H1 (cell line): ENCODE results near the gene RNF186. TPM values are rescaled to one million over a fixed set of nuclear protein-coding genes. Genes with fewer than 3 reads are reported as not detected.

ENCODE experiments used
- CTCF ChIA-PET: fragments of 300-600 bp; sonication (Branson Sonifier 250); formaldehyde crosslinking; loops from one replicate; lab custom pipeline; 2021; ENCODE audit not compliant: partially characterized antibody; lab: Charles Lee
- POLR2A ChIA-PET: fragments of 300-600 bp; sonication (Branson Sonifier 250); formaldehyde crosslinking; loops from one replicate; lab custom pipeline; 2021; ENCODE audit warnings: inconsistent platforms; ENCODE audit not compliant: partially characterized antibody; lab: Charles Lee
- DNase-seq, 2 experiments: peaks; one replicate each; pipeline versions ENCODE4 v3.0.0 to v3.0.0-alpha.2; 2010 to 2022; ENCODE audit warnings: low spot score in 2 of 2, low read depth in 1 of 2, mixed read lengths in 1 of 2
- FAIRE-seq: peaks from 2 replicates; lab custom pipeline; 2011; peaks lifted over from hg19 to GRCh38; lab: Jason Lieb, UNC
- H2AFZ ChIP-seq: 2 replicates; pipeline ENCODE4 v1.8.1; 2012; ENCODE audit warnings: low read length, inconsistent platforms
- H2AK5ac ChIP-seq: 2 replicates; pipeline ENCODE4 v1.6.1; 2013; ENCODE audit warnings: low read depth, low read length
- H2BK120ac ChIP-seq: replicated peaks from 2 replicates; pipeline ENCODE3; 2013; ENCODE audit warnings: low read depth, low read length, inconsistent platforms
- H2BK12ac ChIP-seq: 2 replicates; pipeline ENCODE4 v1.6.1; 2013; ENCODE audit warnings: low read depth, low read length
- H2BK15ac ChIP-seq: 2 replicates; pipeline ENCODE4 v1.6.1; 2013; ENCODE audit warnings: low read length
- H2BK20ac ChIP-seq: 2 replicates; pipeline ENCODE4 v1.6.1; 2013; ENCODE audit warnings: low read length
- H2BK5ac ChIP-seq: 2 replicates; pipeline ENCODE4 v1.6.1; 2013; ENCODE audit warnings: low read depth, low read length
- H3K14ac ChIP-seq: 2 replicates; pipeline ENCODE4 v1.6.1; 2013; ENCODE audit warnings: inconsistent platforms; ENCODE audit not compliant: insufficient read length
- H3K18ac ChIP-seq: 2 replicates; pipeline ENCODE4 v1.6.1; 2013; ENCODE audit warnings: low read length; ENCODE audit errors: extremely low read depth
- H3K23ac ChIP-seq: 2 replicates; pipeline ENCODE4 v1.6.1; 2013; ENCODE audit warnings: inconsistent platforms; ENCODE audit not compliant: insufficient read length
- H3K23me2 ChIP-seq: 2 replicates; pipeline ENCODE4 v1.6.1; 2013; ENCODE audit warnings: low read depth, low read length
- H3K27ac ChIP-seq: 2 replicates; pipeline ENCODE4 v1.6.1; 2011; ENCODE audit warnings: low read depth, low read length, inconsistent platforms
- H3K27me3 ChIP-seq, 4 experiments: replicated peaks in 1 of 4; 1 replicate in 1 of 4; 2 replicates in 3 of 4; pipeline versions ENCODE4 v1.6.1 to v1.8.1; 2011 to 2013; ENCODE audit warnings: low read length in 3 of 4, mild to moderate bottlenecking in 3 of 4, inconsistent platforms in 2 of 4, mixed read lengths in 2 of 4, moderate library complexity in 1 of 4; ENCODE audit not compliant: control insufficient read depth in 3 of 4, insufficient read depth in 3 of 4; ENCODE audit errors: extremely low read depth in 1 of 4
- H3K36me3 ChIP-seq, 4 experiments: 2 replicates each; pipeline versions ENCODE4 v1.6.1 to v1.8.1; 2011 to 2013; ENCODE audit warnings: mild to moderate bottlenecking in 4 of 4, low read length in 3 of 4, moderate library complexity in 2 of 4, control low read depth in 1 of 4, inconsistent platforms in 1 of 4; ENCODE audit not compliant: insufficient read depth in 4 of 4, control insufficient read depth in 2 of 4
- H3K4ac ChIP-seq: replicated peaks from 2 replicates; pipeline ENCODE3; 2013; ENCODE audit warnings: low read length, low read depth, mixed read lengths, inconsistent platforms; ENCODE audit not compliant: insufficient read length
- H3K4me1 ChIP-seq, 4 experiments: replicated peaks in 1 of 4; 1 replicate in 1 of 4; 2 replicates in 3 of 4; pipeline versions ENCODE4 v1.6.1 to v1.8.1; 2011 to 2013; ENCODE audit warnings: low read length in 3 of 4, inconsistent platforms in 2 of 4, mixed read lengths in 1 of 4; ENCODE audit not compliant: insufficient read depth in 4 of 4, control insufficient read depth in 3 of 4
- H3K4me2 ChIP-seq, 2 experiments: 2 replicates each; pipeline versions ENCODE4 v1.6.1 to v1.8.1; 2011 to 2013; ENCODE audit warnings: low read depth in 2 of 2, low read length in 2 of 2, control low read depth in 1 of 2, inconsistent platforms in 1 of 2, mild to moderate bottlenecking in 1 of 2; ENCODE audit not compliant: insufficient read depth in 1 of 2
- H3K4me3 ChIP-seq, 4 experiments: fragments of 200-600, 300-600 bp in 1 of 4; sonication (generic), shearing (Covaris generic), sonication (Bioruptor Twin) in 1 of 4; 2 replicates each; pipeline versions ENCODE4 v1.5.1 to v1.8.1; 2011 to 2016; ENCODE audit warnings: low read length in 4 of 4, low read depth in 3 of 4, control low read depth in 2 of 4, inconsistent platforms in 2 of 4, mild to moderate bottlenecking in 2 of 4, mixed read lengths in 1 of 4, moderate library complexity in 1 of 4; ENCODE audit not compliant: insufficient read depth in 2 of 4; ENCODE audit errors: extremely low read depth in 1 of 4
- H3K56ac ChIP-seq: replicated peaks from 2 replicates; pipeline ENCODE3; 2013; ENCODE audit warnings: low read depth, mild to moderate bottlenecking, mixed read lengths, low read length, inconsistent platforms; ENCODE audit not compliant: insufficient read length
- H3K79me1 ChIP-seq: 2 replicates; pipeline ENCODE4 v1.6.1; 2013; ENCODE audit warnings: low read depth, low read length, control low read depth
- H3K79me2 ChIP-seq, 2 experiments: 2 replicates each; pipeline versions ENCODE4 v1.6.1 to v1.8.1; 2012 to 2013; ENCODE audit warnings: low read length in 2 of 2, mild to moderate bottlenecking in 2 of 2, inconsistent platforms in 1 of 2; ENCODE audit not compliant: insufficient read depth in 2 of 2, control insufficient read depth in 1 of 2
- H3K9ac ChIP-seq, 4 experiments: replicated peaks in 1 of 4; 1 replicate in 1 of 4; 2 replicates in 3 of 4; pipeline versions ENCODE4 v1.6.1 to v1.8.1; 2011 to 2013; ENCODE audit warnings: low read depth in 3 of 4, low read length in 3 of 4, control low read depth in 2 of 4, mild to moderate bottlenecking in 2 of 4, moderate library complexity in 2 of 4, inconsistent platforms in 1 of 4; ENCODE audit errors: extremely low read depth in 1 of 4
- H3K9me3 ChIP-seq, 2 experiments: 2 replicates each; pipeline versions ENCODE4 v1.6.1 to v1.8.1; 2012 to 2013; ENCODE audit warnings: mild to moderate bottlenecking in 2 of 2, moderate library complexity in 2 of 2, control low read depth in 1 of 2, inconsistent platforms in 1 of 2, low read depth in 1 of 2, low read length in 1 of 2, mixed read lengths in 1 of 2; ENCODE audit not compliant: insufficient read depth in 2 of 2
- H4K20me1 ChIP-seq, 2 experiments: replicated peaks in 1 of 2; 2 replicates each; pipeline versions ENCODE3 to v1.8.1; 2011 to 2013; ENCODE audit warnings: inconsistent platforms in 2 of 2, low read length in 2 of 2, mild to moderate bottlenecking in 1 of 2; ENCODE audit not compliant: insufficient read depth in 2 of 2, control insufficient read depth in 1 of 2
- H4K5ac ChIP-seq: 2 replicates; pipeline ENCODE4 v1.6.1; 2013; ENCODE audit warnings: low read length, low read depth, mixed read lengths, inconsistent platforms; ENCODE audit not compliant: insufficient read length
- H4K8ac ChIP-seq: 2 replicates; pipeline ENCODE4 v1.8.0; 2013; ENCODE audit warnings: mild to moderate bottlenecking, moderate library complexity, low read length, inconsistent platforms; ENCODE audit not compliant: insufficient read depth; ENCODE audit errors: extremely low read depth
- H4K91ac ChIP-seq: replicated peaks from 2 replicates; pipeline ENCODE3; 2013; ENCODE audit warnings: low read length, mixed read lengths, inconsistent platforms; ENCODE audit not compliant: insufficient read length
- ATF2 ChIP-seq: IDR thresholded peaks from 2 replicates; pipeline ENCODE4 v1.6.1; 2012; ENCODE audit warnings: low read length, inconsistent platforms
- CEBPB ChIP-seq: IDR thresholded peaks from 2 replicates; pipeline ENCODE4 v1.6.1; 2012; ENCODE audit warnings: low read depth, low read length
- CREB1 ChIP-seq: IDR thresholded peaks from 2 replicates; pipeline ENCODE4 v1.6.1; 2012; ENCODE audit warnings: inconsistent platforms
- EGR1 ChIP-seq: IDR thresholded peaks from 2 replicates; pipeline ENCODE4 v1.6.1; 2011; ENCODE audit warnings: low read depth, low read length, borderline replicate concordance
- GABPA ChIP-seq: IDR thresholded peaks from 2 replicates; pipeline ENCODE4 v1.6.1; 2011; ENCODE audit warnings: mild to moderate bottlenecking, low read length, moderate library complexity, borderline replicate concordance; ENCODE audit not compliant: insufficient read depth
- HDAC2 ChIP-seq, 2 experiments: fragments of 300-600 bp in 1 of 2; sonication (generic) in 1 of 2; IDR thresholded peaks; 2 replicates each; pipeline ENCODE4 v1.6.1; 2011 to 2012; ENCODE audit warnings: low read depth in 2 of 2, low read length in 2 of 2, mild to moderate bottlenecking in 2 of 2, moderate library complexity in 2 of 2, borderline replicate concordance in 1 of 2, inconsistent platforms in 1 of 2
- JUND ChIP-seq: IDR thresholded peaks from 2 replicates; pipeline ENCODE4 v1.6.1; 2011; ENCODE audit warnings: mild to moderate bottlenecking, improper control_type of control experiment, low read length
- MAFK ChIP-seq: IDR thresholded peaks from 2 replicates; pipeline ENCODE4 v1.6.1; 2012; ENCODE audit warnings: low read depth, mild to moderate bottlenecking, improper control_type of control experiment, low read length
- RFX5 ChIP-seq: IDR thresholded peaks from 2 replicates; pipeline ENCODE4 v1.6.1; 2011; ENCODE audit warnings: low read depth, low read length, improper control_type of control experiment, borderline replicate concordance
- whole genome bisulfite sequencing, 2 experiments: shearing (Covaris generic) in 1 of 2; methylation state at CpG; one replicate each; pipeline versions ENCODE4 v1.1.6 to v1.1.7; 2013 to 2015; ENCODE audit warnings: low lambda C conversion rate in 2 of 2, mixed read lengths in 2 of 2, inconsistent platforms in 1 of 2, low coverage in 1 of 2, missing lambda C conversion rate in 1 of 2; ENCODE audit not compliant: insufficient replicate concordance in 2 of 2, insufficient coverage in 1 of 2, insufficient read length in 1 of 2; ENCODE audit errors: extremely low coverage in 1 of 2, missing lambda C conversion rate in 1 of 2; 5-methylcytosine and 5-hydroxymethylcytosine counted together
- polyA plus RNA-seq, 7 experiments: library from polyadenylated mRNA; depleted of rRNA in 3 of 7; stranded (reverse) in 5 of 7; unstranded in 2 of 7; fragments of >200 nt in 5 of 7; fragments of 200-250 nt in 2 of 7; gene quantifications; 1 replicate in 5 of 7; 2 replicates in 1 of 7; 4 replicates in 1 of 7; pipeline versions ENCODE4 v1.2.1 to v1.2.3, GENCODE V29; 2011 to 2013; ENCODE audit warnings: missing spikeins in 2 of 7, mixed read lengths in 2 of 7
- total RNA-seq: library from RNA; stranded (reverse); fragmentation: NEBNext Ultra II Directional; extraction: Animal tissue kit (Norgen Biotek cat#: 25700); gene quantifications from 2 replicates; pipeline ENCODE4 v1.2.1, GENCODE V29; 2021

Gene RNF186
- total and polyA plus RNA-seq, 2 of the 8 experiments (the other 6 are each of a cell fraction or from before 2014, with no cell fraction given): not detected

- Histone ChIP-seq H3K79me2 (no peaks in the 10 kb centered on the region), H2BK20ac (no peak overlapping the region), H2BK120ac (no peak overlapping the region), H2AFZ (no peak overlapping the region), H3K23me2 (no peaks in the 10 kb centered on the region), H3K9me3 (no peaks in the 10 kb centered on the region), H2BK15ac (no peak overlapping the region), H2BK12ac (no peak overlapping the region), H3K27ac (no peak overlapping the region), H3K9ac (no peak overlapping the region), H3K14ac (no peak overlapping the region), H3K4ac (no peak overlapping the region), H3K18ac (no peak overlapping the region), H3K4me1 (no peaks in the 10 kb centered on the region; a peak in 1 of 7 replicates), H3K4me3 (no peak overlapping the region), H3K36me3 (no peaks in the 10 kb centered on the region), H4K8ac (no peak overlapping the region), H2AK5ac (no peak overlapping the region), H4K20me1 (no peaks in the 10 kb centered on the region), H3K27me3 (peaks cover 0 to 2% (median 0%) of the 10 kb centered on the region in 4 experiments; a peak in 2 of 7 replicates), H3K4me2 (no peak overlapping the region), H2BK5ac (no peak overlapping the region), H3K23ac (no peak overlapping the region), H4K91ac (no peak overlapping the region), H3K56ac (no peak overlapping the region), H3K79me1 (no peaks in the 10 kb centered on the region), H4K5ac (no peak overlapping the region)
- DNase-seq (no peak), FAIRE-seq (no peak)
- ChIA-PET POLR2A (interaction anchor here (0.6 kb wide), 1 partner anchor 168 kb away, joined by 4 read pairs; no protein-coding TSS in a partner anchor), CTCF (interaction anchor here (1.5 kb wide), 1 partner anchor 63 kb away, joined by 3 read pairs; no protein-coding TSS in a partner anchor)
- 80% methylated on average over 3 of the region's 7 CpGs; no CpG with 5 or more reads in 1 of the 2 experiments for WGBS, 2 experiments
- TF ChIP-seq RFX5 (no peak), CEBPB (no peak), ATF2 (no peak), GABPA (no peak), CREB1 (no peak), HDAC2 (IDR thresholded peaks at IDR 0.05; ENCODE audit: borderline replicate concordance in 1 of 2, low read depth in 2 of 2, low read length in 2 of 2) (no peak), MAFK (no peak), JUND (no peak), EGR1 (no peak)
Measured at GRCh38 chr1:19850214-19850613, 35.1 kb upstream of the RNF186 start.
